K562 (cell line): ENCODE data around the gene ZNF81. TPM values are rescaled to one million over a fixed set of nuclear protein-coding genes. Genes with fewer than 3 reads are reported as not detected.

Experiments
- BMI1 ChIP-seq: fragments of 150-350 bp; IDR thresholded peaks from 2 replicates; pipeline ENCODE4 v1.6.1; 2014; ENCODE audit warnings: low read length
- ESRRB ChIP-seq: fragments of 250-450 bp; sonication (Bioruptor Pico); IDR thresholded peaks from 2 replicates; pipeline ENCODE4 v1.5.0; 2020; ENCODE audit warnings: mild to moderate bottlenecking, moderate library complexity, borderline replicate concordance
- GATAD2A ChIP-seq: fragments of 450-650 bp; IDR thresholded peaks from 2 replicates; pipeline ENCODE4 v1.6.1; 2017
- KLF13 ChIP-seq: fragments of 450-650 bp; IDR thresholded peaks from 2 replicates; pipeline ENCODE4 v1.6.1; 2016; ENCODE audit warnings: missing genetic modification characterization, low read depth, mild to moderate bottlenecking, missing compliant biosample characterization, moderate library complexity, borderline replicate concordance
- LARP7 ChIP-seq: fragments of 450-650 bp; IDR thresholded peaks from 2 replicates; pipeline ENCODE4 v1.6.1; 2016
- MECOM ChIP-seq: fragments of 250-450 bp; sonication (Bioruptor Pico); IDR thresholded peaks from 2 replicates; pipeline ENCODE4 v1.8.0; 2022; ENCODE audit warnings: inconsistent platforms
- MEIS2 ChIP-seq: fragments of 450-650 bp; IDR thresholded peaks from 2 replicates; pipeline ENCODE4 v1.6.1; 2014; ENCODE audit warnings: mild to moderate bottlenecking; ENCODE audit not compliant: partially characterized antibody
- MIER1 ChIP-seq: fragments of 450-650 bp; IDR thresholded peaks from 2 replicates; pipeline ENCODE4 v1.6.1; 2016; ENCODE audit warnings: antibody characterized with exemption, mild to moderate bottlenecking, low read depth
- PCBP1 ChIP-seq: fragments of 200-400 bp; formaldehyde crosslinking; IDR thresholded peaks from 2 replicates; pipeline ENCODE4 v1.6.1; 2018; ENCODE audit warnings: mild to moderate bottlenecking, low read depth, low read length; ENCODE audit not compliant: poor library complexity, severe bottlenecking
- PRMT5 ChIP-seq: sonication (generic); formaldehyde crosslinking; IDR thresholded peaks from 2 replicates; pipeline ENCODE4 v1.5.0; 2020; ENCODE audit warnings: missing genetic modification reagents
- PTTG1 ChIP-seq: fragments of 450-650 bp; IDR thresholded peaks from 2 replicates; pipeline ENCODE4 v1.6.1; 2016; ENCODE audit warnings: low read depth, mild to moderate bottlenecking, missing genetic modification characterization, missing compliant biosample characterization
- PYGO2 ChIP-seq: fragments of 450-650 bp; IDR thresholded peaks from 2 replicates; pipeline ENCODE4 v1.6.1; 2016; ENCODE audit warnings: mild to moderate bottlenecking, missing genetic modification characterization, moderate library complexity, missing compliant biosample characterization
- RREB1 ChIP-seq: fragments of 250-450 bp; sonication (Bioruptor Pico); IDR thresholded peaks from 2 replicates; pipeline ENCODE4 v1.4.0; 2020
- SIRT6 ChIP-seq: IDR thresholded peaks from one replicate; pipeline ENCODE4 v1.6.1; 2012; ENCODE audit warnings: low read depth, mild to moderate bottlenecking, control low read depth, inconsistent platforms, low read length, moderate library complexity
- TAF15 ChIP-seq: fragments of 200-400 bp; formaldehyde crosslinking; IDR thresholded peaks from 2 replicates; pipeline ENCODE4 v1.6.1; 2017; ENCODE audit warnings: mild to moderate bottlenecking, low read depth, low read length, moderate library complexity
- ZBTB9 ChIP-seq: fragments of 450-650 bp; formaldehyde crosslinking; IDR thresholded peaks from 2 replicates; pipeline ENCODE4 v1.4.0; 2020; ENCODE audit warnings: mild to moderate bottlenecking, moderate library complexity
- ZNF12 ChIP-seq: sonication (generic); formaldehyde crosslinking; IDR thresholded peaks from 2 replicates; pipeline ENCODE4 v1.4.0; 2020; ENCODE audit warnings: mild to moderate bottlenecking, missing genetic modification reagents
- ZNF212 ChIP-seq: fragments of 450-650 bp; formaldehyde crosslinking; IDR thresholded peaks from 2 replicates; pipeline ENCODE4 v1.4.0; 2020; ENCODE audit warnings: mild to moderate bottlenecking
- ZNF263 ChIP-seq: sonication (generic); formaldehyde crosslinking; IDR thresholded peaks from 2 replicates; pipeline ENCODE4 v1.8.0; 2022; ENCODE audit warnings: mild to moderate bottlenecking, missing genetic modification reagents, borderline replicate concordance
- ZNF561 ChIP-seq: fragments of 450-650 bp; formaldehyde crosslinking; conservative IDR thresholded peaks from 2 replicates; pipeline ENCODE4 v1.4.0; 2020; ENCODE audit warnings: mild to moderate bottlenecking, moderate library complexity
- ZNF766 ChIP-seq: fragments of 200-800 bp; sonication (Bioruptor generic); conservative IDR thresholded peaks from 2 replicates; pipeline ENCODE4 v1.6.1; 2016; ENCODE audit warnings: missing genetic modification characterization, missing compliant biosample characterization
- polyA plus RNA-seq, 8 experiments: library from polyadenylated mRNA; depleted of rRNA in 4 of 8; stranded (reverse) in 5 of 8; unstranded in 3 of 8; fragments of >200 nt; fragmentation: Nextera tagmentation in 2 of 8; fragmentation: Illumina TruSeq in 1 of 8; extraction: Ambion mirVana in 2 of 8; extraction: Trizol in 1 of 8; gene quantifications; 2 replicates each; pipeline versions ENCODE4 v1.2.1 to v1.2.3, GENCODE V29; 2011 to 2014; ENCODE audit warnings: inconsistent platforms in 1 of 8, missing spikeins in 1 of 8
- total RNA-seq, 7 experiments: library from RNA; depleted of rRNA in 6 of 7; stranded (reverse); fragments of >200 nt in 6 of 7; fragmentation: Illumina TruSeq in 2 of 7; extraction: Trizol in 2 of 7; gene quantifications; 2 replicates each; pipeline versions ENCODE4 v1.2.1 to v1.2.3, GENCODE V29; 2011 to 2021; ENCODE audit warnings: low replicate concordance in 1 of 7

ZNF81 gene
- total and polyA plus RNA-seq, 9 of the 15 experiments (the other 6 are each of a cell fraction or from before 2014, with no cell fraction given) = 2.4 to 9.6 (median 4.9) TPM

- TF ChIP-seq PYGO2 (tag) = peak; percentile 80
- TF ChIP-seq PCBP1 = no peak
- TF ChIP-seq MEIS2 = no peak
- no peak for TF ChIP-seq ZBTB9 (CRISPR knock-in tag)
- no peak for TF ChIP-seq RREB1 (CRISPR knock-in tag)
- no peak for TF ChIP-seq ZNF212 (CRISPR knock-in tag)
- no peak for TF ChIP-seq ZNF12 (CRISPR knock-in tag)
- TF ChIP-seq GATAD2A = no peak
- TF ChIP-seq MECOM = peak; percentile 84
- TF ChIP-seq TAF15 = no peak
- no peak for TF ChIP-seq LARP7
- TF ChIP-seq ESRRB (CRISPR knock-in tag) = no peak
- TF ChIP-seq ZNF263 (CRISPR knock-in tag) = no peak
- TF ChIP-seq PRMT5 (CRISPR knock-in tag) = no peak
- 0 out of 2 replicates have a peak, but pooled peaks have one; percentile 45 for TF ChIP-seq KLF13 (tag)
- peak; percentile 86 for TF ChIP-seq PTTG1 (tag)
- no peak for TF ChIP-seq SIRT6
- no peak for TF ChIP-seq MIER1
- TF ChIP-seq ZNF561 (CRISPR knock-in tag) = no peak
- TF ChIP-seq BMI1 = no peak
- TF ChIP-seq ZNF766 = no peak
These were observed 27.6 kb upstream of the ZNF81 start (continued) for GRCh38 chrX:47808904-47809788.
